Measurements from ENCODE around the gene ODAM. TPM values are rescaled to one million over a fixed set of nuclear protein-coding genes. Genes with fewer than 3 reads are reported as not detected.
A peak's percentile ranks its signal among the peaks of the same experiment; 100 is the strongest.

The ODAM gene, protein sequence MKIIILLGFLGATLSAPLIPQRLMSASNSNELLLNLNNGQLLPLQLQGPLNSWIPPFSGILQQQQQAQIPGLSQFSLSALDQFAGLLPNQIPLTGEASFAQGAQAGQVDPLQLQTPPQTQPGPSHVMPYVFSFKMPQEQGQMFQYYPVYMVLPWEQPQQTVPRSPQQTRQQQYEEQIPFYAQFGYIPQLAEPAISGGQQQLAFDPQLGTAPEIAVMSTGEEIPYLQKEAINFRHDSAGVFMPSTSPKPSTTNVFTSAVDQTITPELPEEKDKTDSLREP
- total RNA-seq (2014; rRNA removed; shearing (Covaris generic); ENCODE audit: low replicate concordance) = not detected in 2 replicates

DNA sequence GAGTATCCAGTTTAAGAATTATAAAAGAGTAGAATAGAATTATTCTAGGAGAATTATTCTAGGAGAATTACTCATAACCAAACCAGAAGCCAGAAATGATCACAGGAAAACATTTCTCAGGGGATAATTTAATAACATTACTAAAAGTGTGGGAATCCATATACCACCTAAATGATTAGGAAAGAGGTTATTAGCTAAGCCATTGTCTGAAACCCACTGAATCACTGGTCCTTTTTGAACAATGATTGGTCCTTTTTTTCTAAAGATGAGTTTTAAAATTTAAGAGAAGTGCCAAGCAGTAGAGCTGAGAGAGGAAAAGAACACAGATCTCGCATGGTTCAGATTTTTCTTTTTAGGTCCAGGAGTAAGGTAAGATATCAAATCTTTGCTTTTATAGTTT is at the start of gene ODAM:
Gene ODAM (plus strand): TSS at position 301 of the 400 bp plus-strand sequence. CDS start 819 bp downstream, outside the sequence.
- DNase-seq (ENCODE audit: low read depth) = no peak
- in situ Hi-C loops (cut with HindIII; ENCODE audit: low pct_unique_long_range_greater_than_20kb, low sequenced_read_pairs) = no loop called here

- DNase-seq (ENCODE audit: low read depth) = no peak
- in situ Hi-C loops (cut with HindIII; ENCODE audit: low pct_unique_long_range_greater_than_20kb, low sequenced_read_pairs) = no loop called here
Observed at GRCh38 chr4:70151271-70151670, 44.3 kb upstream of the ODAM start.

DNA sequence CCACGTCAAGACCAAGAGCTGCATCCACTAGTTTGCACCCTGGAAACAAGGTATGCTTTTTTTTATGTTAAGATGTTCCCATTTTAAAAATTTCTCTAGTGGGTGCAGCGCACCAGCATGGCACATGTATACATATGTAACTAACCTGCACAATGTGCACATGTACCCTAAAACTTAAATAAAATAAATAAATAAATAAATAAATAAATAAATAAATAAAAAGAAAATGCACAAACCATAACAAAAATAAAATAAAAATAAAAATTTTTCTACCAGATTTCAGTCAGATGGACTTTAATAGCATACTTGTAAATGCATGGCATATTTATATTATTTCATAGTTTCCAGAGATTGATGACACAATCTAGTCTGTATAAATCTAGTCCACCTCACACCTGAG is 43.4 kb upstream of the ODAM start:
- DNase-seq (ENCODE audit: low read depth) = no peak
- in situ Hi-C loops (cut with HindIII; ENCODE audit: low pct_unique_long_range_greater_than_20kb, low sequenced_read_pairs) = no loop called here

GRCh38 chr4:70153937-70154336 is 41.6 kb upstream of the ODAM start, which contains the start of gene PRR27:
TSS of gene PRR27 (plus strand) at chr4:70154237. CDS start at chr4:70154376, 139 bp downstream.
- in situ Hi-C loops (cut with HindIII; ENCODE audit: low pct_unique_long_range_greater_than_20kb, low sequenced_read_pairs) = no loop called here
- no peak for DNase-seq (ENCODE audit: low read depth)

DNA sequence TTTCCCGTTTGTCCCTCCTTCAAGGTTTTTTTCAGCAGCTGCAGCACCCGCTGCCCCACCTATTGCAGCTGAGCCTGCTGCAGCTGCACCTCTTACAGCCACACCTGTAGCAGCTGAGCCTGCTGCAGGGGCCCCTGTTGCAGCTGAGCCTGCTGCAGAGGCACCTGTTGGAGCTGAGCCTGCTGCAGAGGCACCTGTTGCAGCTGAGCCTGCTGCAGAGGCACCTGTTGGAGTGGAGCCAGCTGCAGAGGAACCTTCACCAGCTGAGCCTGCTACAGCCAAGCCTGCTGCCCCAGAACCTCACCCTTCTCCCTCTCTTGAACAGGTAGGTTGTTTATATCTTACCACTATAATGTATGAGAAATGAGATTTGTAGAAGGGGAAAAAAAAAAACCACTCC is 36.9 kb upstream of the ODAM start:
- in situ Hi-C loops (cut with HindIII; ENCODE audit: low pct_unique_long_range_greater_than_20kb, low sequenced_read_pairs) = no loop called here
- no peak for DNase-seq (ENCODE audit: low read depth)

DNA sequence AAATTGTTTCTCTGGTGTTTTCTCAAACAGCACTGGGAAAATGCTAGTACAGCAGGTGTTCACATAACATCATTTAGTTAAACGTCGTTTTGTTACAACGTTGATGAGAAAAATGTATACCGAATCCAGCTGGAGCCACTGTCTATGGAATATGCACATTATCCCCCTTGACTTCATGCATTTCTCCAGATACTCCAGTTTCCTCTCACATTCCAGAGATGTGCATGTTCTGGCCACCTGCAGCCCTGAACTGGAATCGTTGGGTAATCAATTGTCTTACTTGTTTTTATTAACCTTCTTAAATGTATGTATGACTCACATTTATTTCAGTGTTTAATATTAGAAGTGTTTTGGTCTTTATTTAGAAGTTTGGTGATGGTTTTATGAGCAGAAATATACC is 18.4 kb upstream of the ODAM start:
- in situ Hi-C loops (cut with HindIII; ENCODE audit: low pct_unique_long_range_greater_than_20kb, low sequenced_read_pairs) = no loop called here
- DNase-seq (ENCODE audit: low read depth) = no peak

GRCh38 chr4:70178075-70178660 is 17.4 kb upstream of the ODAM start:
- no peak for DNase-seq (ENCODE audit: low read depth)
- in situ Hi-C loops (cut with HindIII; ENCODE audit: low pct_unique_long_range_greater_than_20kb, low sequenced_read_pairs) = no loop called here

DNA sequence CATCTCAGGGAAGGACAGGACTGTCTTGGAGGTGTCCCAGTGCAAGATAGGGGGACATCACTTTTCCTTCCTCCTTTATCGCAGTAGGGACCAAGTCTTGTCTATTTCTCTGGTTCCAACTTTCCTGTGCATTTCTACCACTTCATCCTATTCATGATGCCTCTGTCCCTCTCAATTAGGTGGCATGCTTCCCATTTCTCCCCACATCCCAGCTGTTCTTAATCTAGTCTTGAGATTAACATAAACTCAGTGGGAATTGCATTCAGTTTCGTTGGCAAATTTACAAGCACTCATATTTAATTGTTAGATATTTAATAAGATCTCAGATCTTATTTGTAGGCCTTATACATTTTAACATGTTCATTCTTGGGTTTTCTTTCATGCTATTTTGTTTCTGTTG is 15.7 kb upstream of the ODAM start:
- in situ Hi-C loops (cut with HindIII; ENCODE audit: low pct_unique_long_range_greater_than_20kb, low sequenced_read_pairs) = no loop called here
- DNase-seq (ENCODE audit: low read depth) = no peak

GRCh38 chr4:70181864-70182263 is 13.7 kb upstream of the ODAM start:
- DNase-seq (ENCODE audit: low read depth) = no peak
- in situ Hi-C loops (cut with HindIII; ENCODE audit: low pct_unique_long_range_greater_than_20kb, low sequenced_read_pairs) = no loop called here

GRCh38 chr4:70182517-70183167 is 12.9 kb upstream of the ODAM start:
- DNase-seq (ENCODE audit: low read depth) = no peak
- in situ Hi-C loops (cut with HindIII; ENCODE audit: low pct_unique_long_range_greater_than_20kb, low sequenced_read_pairs) = no loop called here

DNA sequence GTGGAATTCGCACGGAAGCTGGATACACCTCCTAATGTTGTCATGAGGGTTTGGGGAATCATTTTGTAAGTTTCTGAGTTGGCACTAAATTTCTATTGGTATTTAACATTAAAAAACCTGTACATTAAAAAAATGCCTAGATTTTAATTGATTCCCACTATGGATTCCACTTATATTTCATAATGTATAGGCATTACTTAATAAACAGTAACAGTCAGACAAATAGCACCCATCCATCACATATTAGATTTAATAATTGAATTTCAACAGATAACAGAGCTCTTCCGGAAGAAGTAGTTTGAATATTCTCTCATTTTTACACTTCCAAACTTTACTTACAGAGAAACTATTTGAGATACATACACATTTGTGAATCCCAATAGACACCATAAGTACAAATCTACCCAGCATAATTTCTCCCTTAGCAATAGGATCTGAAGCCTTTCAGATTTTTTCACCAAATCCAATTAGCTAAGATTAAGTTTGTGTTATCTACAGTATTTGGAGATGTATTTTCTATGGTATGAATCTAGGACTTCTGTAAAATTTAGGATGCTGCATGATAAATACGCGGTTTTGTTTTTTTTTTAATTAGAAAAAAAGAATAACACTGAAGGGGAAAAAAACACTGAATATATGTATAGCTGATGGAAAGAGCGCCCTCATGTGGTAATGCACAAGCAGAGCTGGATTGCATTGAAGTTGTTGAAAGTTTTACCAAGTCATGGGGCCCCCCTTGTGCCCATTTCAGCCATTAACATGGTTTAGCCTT is 12.2 kb upstream of the ODAM start:
- DNase-seq (ENCODE audit: low read depth) = peak; percentile 28
- in situ Hi-C loops (cut with HindIII; ENCODE audit: low pct_unique_long_range_greater_than_20kb, low sequenced_read_pairs) = no loop called here

GRCh38 chr4:70183940-70184246 is 11.6 kb upstream of the ODAM start:
- DNase-seq (ENCODE audit: low read depth) = no peak
- in situ Hi-C loops (cut with HindIII; ENCODE audit: low pct_unique_long_range_greater_than_20kb, low sequenced_read_pairs) = no loop called here

DNA sequence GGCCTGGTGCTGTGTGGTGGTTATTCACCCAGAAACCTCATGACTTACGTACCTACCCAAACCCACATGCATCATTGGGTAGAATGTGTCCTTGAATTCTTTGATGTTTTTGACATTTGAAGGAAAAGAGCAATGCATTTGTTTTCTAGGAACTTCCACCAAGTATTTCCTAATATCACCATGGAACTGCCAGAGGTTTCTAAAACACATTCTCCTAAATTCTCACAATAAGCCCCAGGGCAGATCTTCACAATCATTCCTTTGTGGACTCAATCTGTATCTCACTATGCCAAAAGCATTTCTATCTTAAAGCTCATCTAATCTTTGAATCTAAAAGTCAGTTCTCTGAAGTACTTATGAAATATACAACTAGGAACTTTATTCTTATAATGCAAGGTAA is 8.3 kb upstream of the ODAM start:
- DNase-seq (ENCODE audit: low read depth) = no peak
- in situ Hi-C loops (cut with HindIII; ENCODE audit: low pct_unique_long_range_greater_than_20kb, low sequenced_read_pairs) = no loop called here

DNA sequence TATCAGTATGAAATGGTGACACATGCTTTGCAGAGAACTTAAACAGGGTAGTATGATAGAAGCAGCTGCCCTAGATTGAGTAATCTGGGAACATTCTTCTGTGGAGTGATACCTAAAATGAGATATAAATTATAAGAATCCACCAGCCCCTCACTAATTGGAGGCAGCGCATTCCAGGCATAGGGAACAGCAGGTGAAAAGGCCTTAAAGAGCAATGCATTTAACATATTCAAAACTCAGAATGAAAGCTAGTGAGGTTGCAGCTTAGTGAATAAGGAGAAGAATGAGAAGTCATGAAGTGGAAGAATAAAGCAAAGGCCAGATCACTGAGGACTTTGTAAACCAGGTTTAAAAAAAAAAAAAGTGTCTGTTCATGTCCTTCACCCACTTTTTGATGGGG is 4.9 kb upstream of the ODAM start:
- no peak for DNase-seq (ENCODE audit: low read depth)
- in situ Hi-C loops (cut with HindIII; ENCODE audit: low pct_unique_long_range_greater_than_20kb, low sequenced_read_pairs) = no loop called here

- DNase-seq (ENCODE audit: low read depth) = no peak
- in situ Hi-C loops (cut with HindIII; ENCODE audit: low pct_unique_long_range_greater_than_20kb, low sequenced_read_pairs) = no loop called here
Observed at GRCh38 chr4:70191647-70192046, 3.9 kb upstream of the ODAM start.

- DNase-seq (ENCODE audit: low read depth) = no peak
- in situ Hi-C loops (cut with HindIII; ENCODE audit: low pct_unique_long_range_greater_than_20kb, low sequenced_read_pairs) = no loop called here
Observed at GRCh38 chr4:70192895-70193294, 2.6 kb upstream of the ODAM start.

- DNase-seq (ENCODE audit: low read depth) = no peak
- in situ Hi-C loops (cut with HindIII; ENCODE audit: low pct_unique_long_range_greater_than_20kb, low sequenced_read_pairs) = no loop called here
Observed at GRCh38 chr4:70196857-70197256, 1.3 kb downstream of the ODAM start.

GRCh38 chr4:70197842-70198241 is 2.3 kb downstream of the ODAM start:
- in situ Hi-C loops (cut with HindIII; ENCODE audit: low pct_unique_long_range_greater_than_20kb, low sequenced_read_pairs) = no loop called here

GRCh38 chr4:70203601-70204000 is 8.1 kb downstream of the ODAM start:
- no peak for DNase-seq (ENCODE audit: low read depth)
- in situ Hi-C loops (cut with HindIII; ENCODE audit: low pct_unique_long_range_greater_than_20kb, low sequenced_read_pairs) = no loop called here

More at GRCh38 chr4:70197842-70198241, 2.3 kb downstream of the ODAM start:
- no peak for DNase-seq (ENCODE audit: low read depth)
